AG10803 (cell line): ENCODE results near the gene GTF2F2.
A peak's percentile ranks its signal among the peaks of the same experiment; 100 is the strongest.

ENCODE experiments used
- DNase-seq: peaks from one replicate; pipeline ENCODE4 v3.0.0; 2010; ENCODE audit warnings: low read depth
- H3K4me3 ChIP-seq: 2 replicates; pipeline ENCODE4 v1.5.1; 2011; ENCODE audit warnings: mild to moderate bottlenecking, low read length, control low read depth
- CTCF ChIP-seq: conservative IDR thresholded peaks from 2 replicates; pipeline ENCODE4 v1.5.1; 2011; ENCODE audit warnings: mild to moderate bottlenecking, low read length, control low read depth, inconsistent platforms

The GTF2F2 gene

GRCh38 chr13:45119991-45120864 is at the start of gene GTF2F2:
GTF2F2 (plus strand) TSS chr13:45120510; CDS start chr13:45120656, 146 bp downstream.
- peak within 1 kb of the TSS; percentile 93 for H3K4me3 ChIP-seq
- peak; percentile 87 for DNase-seq
- TF ChIP-seq CTCF, result no peak

- no peak overlapping the region for H3K4me3 ChIP-seq
- DNase-seq, result no peak
- TF ChIP-seq CTCF, result no peak
Observed at GRCh38 chr13:45073809-45074208, 46.5 kb upstream of the GTF2F2 start.

GRCh38 chr13:45074721-45075120 is 45.6 kb upstream of the GTF2F2 start:
- TF ChIP-seq CTCF, result no peak
- no peak overlapping the region for H3K4me3 ChIP-seq
- no peak for DNase-seq

- TF ChIP-seq CTCF, result no peak
Observed at GRCh38 chr13:45078003-45078402, 42.3 kb upstream of the GTF2F2 start.

GRCh38 chr13:45082964-45083363 is 37.3 kb upstream of the GTF2F2 start:
- TF ChIP-seq CTCF, result no peak
- peak; percentile 91 for DNase-seq
- H3K4me3 ChIP-seq, result no peak overlapping the region

More at GRCh38 chr13:45078003-45078402, 42.3 kb upstream of the GTF2F2 start:
- no peak for DNase-seq
- no peak overlapping the region for H3K4me3 ChIP-seq

GRCh38 chr13:45084515-45084914 is 35.8 kb upstream of the GTF2F2 start:
- no peak for DNase-seq
- no peak for TF ChIP-seq CTCF
- no peak overlapping the region for H3K4me3 ChIP-seq

GRCh38 chr13:45086484-45086883 is 33.8 kb upstream of the GTF2F2 start:
- DNase-seq, result peak; percentile 91
- H3K4me3 ChIP-seq, result no peak overlapping the region
- no peak for TF ChIP-seq CTCF
